Neural progenitor cell (in vitro differentiated cells): Measurements from ENCODE around the gene LMF1.

Experiments used
- CTCF ChIP-seq: fragments of 200-600 bp; sonication (generic); IDR thresholded peaks from 2 replicates; pipeline ENCODE4 v1.5.1; 2017; ENCODE audit warnings: antibody characterized with exemption, mild to moderate bottlenecking
- EZH2 ChIP-seq: fragments of 200-600 bp; sonication (generic); IDR thresholded peaks from 2 replicates; pipeline ENCODE4 v1.6.1; 2017; ENCODE audit warnings: antibody characterized with exemption, mild to moderate bottlenecking, moderate library complexity
- EZH2phosphoT487 ChIP-seq: fragments of 200-600 bp; sonication (generic); IDR thresholded peaks from 2 replicates; pipeline ENCODE4 v1.6.1; 2017; ENCODE audit warnings: antibody characterized with exemption

- no peak for TF ChIP-seq CTCF
- TF ChIP-seq EZH2: no peak
- TF ChIP-seq EZH2phosphoT487: no peak
Measured at GRCh38 chr16:917591-918061, 53.2 kb downstream of the LMF1 start.
